Astrocyte (in vitro differentiated cells and primary cell): ENCODE measurements around the gene C6orf118. TPM values are rescaled to one million over a fixed set of nuclear protein-coding genes. Genes with fewer than 3 reads are reported as not detected.

Source experiments
- DNase-seq: peaks from one replicate; pipeline ENCODE4 v3.0.0-alpha.2; 2010; ENCODE audit warnings: low read depth
- FAIRE-seq: peaks from 2 replicates; lab custom pipeline; 2011; peaks lifted over from hg19 to GRCh38; lab: Jason Lieb, UNC
- H2AFZ ChIP-seq: 2 replicates; pipeline ENCODE4 v1.6.0; 2012; ENCODE audit warnings: low read depth, low read length, inconsistent platforms
- H3K27ac ChIP-seq: 2 replicates; pipeline ENCODE4 v1.5.1; 2011; ENCODE audit warnings: low read depth, low read length, inconsistent platforms
- H3K27me3 ChIP-seq: 2 replicates; pipeline ENCODE4 v1.6.0; 2011; ENCODE audit warnings: low read length, inconsistent platforms; ENCODE audit not compliant: insufficient read depth
- H3K36me3 ChIP-seq: 2 replicates; pipeline ENCODE4 v1.5.1; 2011; ENCODE audit warnings: low read length, inconsistent platforms; ENCODE audit not compliant: insufficient read depth
- H3K4me1 ChIP-seq: 2 replicates; pipeline ENCODE4 v1.5.1; 2011; ENCODE audit warnings: low read length, inconsistent platforms; ENCODE audit not compliant: insufficient read depth
- H3K4me2 ChIP-seq: 2 replicates; pipeline ENCODE4 v1.6.0; 2012; ENCODE audit warnings: low read length, inconsistent platforms
- H3K4me3 ChIP-seq: 2 replicates; pipeline ENCODE4 v1.5.1; 2011; ENCODE audit warnings: low read depth, mild to moderate bottlenecking, low read length, inconsistent platforms; ENCODE audit not compliant: insufficient read depth
- H3K79me2 ChIP-seq: 2 replicates; pipeline ENCODE4 v1.6.0; 2012; ENCODE audit warnings: mild to moderate bottlenecking, low read length, inconsistent platforms; ENCODE audit not compliant: insufficient read depth
- H3K9ac ChIP-seq: 2 replicates; pipeline ENCODE4 v1.6.0; 2012; ENCODE audit warnings: mild to moderate bottlenecking, low read length, inconsistent platforms
- H3K9me3 ChIP-seq: 2 replicates; pipeline ENCODE4 v1.5.1; 2012; ENCODE audit warnings: low read depth, mild to moderate bottlenecking, low read length, inconsistent platforms; ENCODE audit not compliant: insufficient read depth
- H4K20me1 ChIP-seq: 2 replicates; pipeline ENCODE4 v1.6.0; 2012; ENCODE audit warnings: low read length, inconsistent platforms; ENCODE audit not compliant: insufficient read depth
- H3K27ac Mint-ChIP-seq: one replicate; pipeline ENCODE4 v1.8.0; 2021; ENCODE audit warnings: mild to moderate bottlenecking, mixed read lengths; ENCODE audit not compliant: unreplicated experiment
- H3K27me3 Mint-ChIP-seq: one replicate; pipeline ENCODE4 v1.8.0; 2021; ENCODE audit warnings: low read depth, mixed read lengths; ENCODE audit not compliant: unreplicated experiment
- H3K36me3 Mint-ChIP-seq: one replicate; pipeline ENCODE4 v1.8.0; 2021; ENCODE audit warnings: low read depth, mixed read lengths; ENCODE audit not compliant: unreplicated experiment
- H3K4me1 Mint-ChIP-seq: one replicate; pipeline ENCODE4 v1.8.0; 2021; ENCODE audit warnings: low read depth, mixed read lengths; ENCODE audit not compliant: unreplicated experiment
- H3K4me3 Mint-ChIP-seq: one replicate; pipeline ENCODE4 v1.8.0; 2021; ENCODE audit warnings: mild to moderate bottlenecking, moderate library complexity, mixed read lengths; ENCODE audit not compliant: unreplicated experiment
- H3K9me3 Mint-ChIP-seq: one replicate; pipeline ENCODE4 v1.8.0; 2021; ENCODE audit warnings: mild to moderate bottlenecking, mixed read lengths; ENCODE audit not compliant: unreplicated experiment
- CTCF ChIP-seq: IDR thresholded peaks from 2 replicates; pipeline ENCODE4 v1.5.1; 2011; ENCODE audit warnings: low read depth, mild to moderate bottlenecking, inconsistent platforms, low read length, moderate library complexity; ENCODE audit not compliant: insufficient read depth
- EZH2 ChIP-seq: IDR thresholded peaks from 2 replicates; pipeline ENCODE4 v1.6.1; 2012; ENCODE audit warnings: mild to moderate bottlenecking, low read length, inconsistent platforms; ENCODE audit not compliant: insufficient read depth
- total RNA-seq: library from RNA; stranded (reverse); gene quantifications from 2 replicates; pipeline ENCODE4 v1.2.1, GENCODE V29; 2021

Gene C6orf118
- total RNA-seq, 1 donor from 2014 or later, result not detected

- no peak overlapping the region for H3K9ac ChIP-seq
- Mint-ChIP-seq H3K4me3 (no peak overlapping the region), H3K36me3 (no peaks in the 10 kb centered on the region), H3K9me3 (peaks cover 16% of the 10 kb centered on the region), H3K27me3 (no peaks in the 10 kb centered on the region), H3K27ac (no peak overlapping the region), H3K4me1 (no peaks in the 10 kb centered on the region)
- H2AFZ ChIP-seq, result no peak overlapping the region
- no peak overlapping the region for H3K4me2 ChIP-seq
- H3K4me1 ChIP-seq, result no peaks in the 10 kb centered on the region
- DNase-seq (no peak), FAIRE-seq (no peak)
- H3K27ac ChIP-seq, result no peak overlapping the region
- H3K79me2 ChIP-seq, result no peaks in the 10 kb centered on the region
- H3K9me3 ChIP-seq, result no peaks in the 10 kb centered on the region
- no peaks in the 10 kb centered on the region for H3K36me3 ChIP-seq
- H3K4me3 ChIP-seq, result no peak overlapping the region
- no peaks in the 10 kb centered on the region for H3K27me3 ChIP-seq
- no peak for TF ChIP-seq CTCF
- H4K20me1 ChIP-seq, result no peaks in the 10 kb centered on the region
Measured at GRCh38 chr6:165325609-165326008, 16.2 kb upstream of the C6orf118 start.

GRCh38 chr6:165321555-165322145 is 12.2 kb upstream of the C6orf118 start:
- Histone ChIP-seq H3K9me3 (no peaks in the 10 kb centered on the region), H3K4me3 (no peak overlapping the region), H3K36me3 (no peaks in the 10 kb centered on the region), H3K4me2 (no peak overlapping the region), H3K4me1 (no peaks in the 10 kb centered on the region), H4K20me1 (no peaks in the 10 kb centered on the region), H3K9ac (no peak overlapping the region), H2AFZ (no peak overlapping the region), H3K27ac (no peak overlapping the region), H3K27me3 (no peaks in the 10 kb centered on the region), H3K79me2 (no peaks in the 10 kb centered on the region)
- peaks cover 19% of the 10 kb centered on the region for H3K9me3 Mint-ChIP-seq
- no peak for FAIRE-seq
- TF ChIP-seq CTCF, result no peak
- no peak overlapping the region for H3K27ac Mint-ChIP-seq
- H3K4me3 Mint-ChIP-seq, result no peak overlapping the region
- no peaks in the 10 kb centered on the region for H3K27me3 Mint-ChIP-seq
- no peaks in the 10 kb centered on the region for H3K4me1 Mint-ChIP-seq
- no peak for DNase-seq
- no peaks in the 10 kb centered on the region for H3K36me3 Mint-ChIP-seq

- H3K4me3 Mint-ChIP-seq, result no peak overlapping the region
Measured at GRCh38 chr6:165321150-165321549, 11.7 kb upstream of the C6orf118 start.

More at GRCh38 chr6:165321150-165321549, 11.7 kb upstream of the C6orf118 start:
- Mint-ChIP-seq H3K27ac (no peak overlapping the region), H3K27me3 (no peaks in the 10 kb centered on the region), H3K36me3 (no peaks in the 10 kb centered on the region), H3K4me1 (no peaks in the 10 kb centered on the region), H3K9me3 (peaks cover 19% of the 10 kb centered on the region)
- Histone ChIP-seq H3K9ac (no peak overlapping the region), H3K79me2 (no peaks in the 10 kb centered on the region), H3K4me2 (no peak overlapping the region), H2AFZ (no peak overlapping the region), H3K36me3 (no peaks in the 10 kb centered on the region), H3K4me3 (no peak overlapping the region), H3K27me3 (no peaks in the 10 kb centered on the region), H3K9me3 (no peaks in the 10 kb centered on the region), H3K27ac (no peak overlapping the region), H4K20me1 (no peaks in the 10 kb centered on the region), H3K4me1 (no peaks in the 10 kb centered on the region)
- TF ChIP-seq CTCF (no peak), EZH2 (no peak)
- no peak for FAIRE-seq
- no peak for DNase-seq
